Mesenchymal stem cell (in vitro differentiated cells and primary cell): ENCODE measurements around the gene HECTD2.
A peak's percentile ranks its signal among the peaks of the same experiment; 100 is the strongest.

ENCODE experiments used
- DNase-seq: peaks from one replicate; pipeline ENCODE4 v3.0.0-alpha.2; 2013
- H2AFZ ChIP-seq: one replicate; pipeline ENCODE4 v1.6.1; 2013; ENCODE audit warnings: low read depth, mild to moderate bottlenecking, control low read depth, inconsistent platforms, low read length, moderate library complexity
- H2AK5ac ChIP-seq: 2 replicates; pipeline ENCODE4 v1.6.1; 2013; ENCODE audit warnings: low read length, moderate library complexity, mild to moderate bottlenecking, inconsistent platforms; ENCODE audit not compliant: severe bottlenecking
- H2BK120ac ChIP-seq: one replicate; pipeline ENCODE4 v1.6.1; 2013; ENCODE audit warnings: low read depth, mild to moderate bottlenecking, inconsistent platforms, low read length, moderate library complexity
- H2BK12ac ChIP-seq, 2 experiments: one replicate each; pipeline ENCODE4 v1.6.1; 2013; ENCODE audit warnings: inconsistent platforms in 2 of 2, low read length in 2 of 2, mild to moderate bottlenecking in 2 of 2, moderate library complexity in 2 of 2, control low read depth in 1 of 2
- H2BK15ac ChIP-seq: one replicate; pipeline ENCODE4 v1.6.1; 2013; ENCODE audit warnings: mild to moderate bottlenecking, low read depth, inconsistent platforms; ENCODE audit not compliant: poor library complexity, severe bottlenecking
- H2BK5ac ChIP-seq: 2 replicates; pipeline ENCODE4 v1.6.1; 2013; ENCODE audit warnings: low read depth, mild to moderate bottlenecking, low read length, control low read depth, inconsistent platforms; ENCODE audit not compliant: poor library complexity, severe bottlenecking
- H3K14ac ChIP-seq, 2 experiments: one replicate each; pipeline ENCODE4 v1.6.1; 2013; ENCODE audit warnings: inconsistent platforms in 2 of 2, low read length in 2 of 2, control low read depth in 1 of 2, mild to moderate bottlenecking in 1 of 2, moderate library complexity in 1 of 2
- H3K18ac ChIP-seq, 2 experiments: one replicate each; pipeline ENCODE4 v1.6.1; 2013; ENCODE audit warnings: inconsistent platforms in 2 of 2, low read length in 2 of 2, control low read depth in 1 of 2, low read depth in 1 of 2, mild to moderate bottlenecking in 1 of 2
- H3K23ac ChIP-seq, 2 experiments: one replicate each; pipeline ENCODE4 v1.6.1; 2013; ENCODE audit warnings: inconsistent platforms in 2 of 2, low read length in 2 of 2, mild to moderate bottlenecking in 2 of 2, moderate library complexity in 2 of 2, control low read depth in 1 of 2
- H3K27ac ChIP-seq: 2 replicates; pipeline ENCODE4 v1.5.1; 2013; ENCODE audit warnings: mild to moderate bottlenecking, moderate library complexity, low read length, control low read depth, inconsistent platforms; ENCODE audit not compliant: poor library complexity, severe bottlenecking
- H3K27me3 ChIP-seq, 2 experiments: 2 replicates each; pipeline versions ENCODE4 v1.6.1 to v1.7.0; 2013; ENCODE audit warnings: low read length in 2 of 2, mild to moderate bottlenecking in 2 of 2, moderate library complexity in 2 of 2, control low read depth in 1 of 2, inconsistent platforms in 1 of 2; ENCODE audit not compliant: control insufficient read depth in 1 of 2, insufficient read depth in 1 of 2
- H3K36me3 ChIP-seq, 2 experiments: 2 replicates each; pipeline versions ENCODE4 v1.6.1 to v1.7.0; 2013; ENCODE audit warnings: low read length in 2 of 2, control low read depth in 1 of 2, inconsistent platforms in 1 of 2, low read depth in 1 of 2, mild to moderate bottlenecking in 1 of 2; ENCODE audit not compliant: insufficient read depth in 2 of 2, control insufficient read depth in 1 of 2
- H3K4ac ChIP-seq, 2 experiments: one replicate each; pipeline ENCODE4 v1.6.1; 2013; ENCODE audit warnings: inconsistent platforms in 2 of 2, low read length in 2 of 2, mild to moderate bottlenecking in 2 of 2, moderate library complexity in 2 of 2, control low read depth in 1 of 2, low read depth in 1 of 2
- H3K4me1 ChIP-seq: 2 replicates; pipeline ENCODE4 v1.6.1; 2013; ENCODE audit warnings: low read depth, low read length, control low read depth; ENCODE audit not compliant: control insufficient read depth, insufficient read depth
- H3K4me2 ChIP-seq: 2 replicates; pipeline ENCODE4 v1.6.1; 2013; ENCODE audit warnings: low read length, mild to moderate bottlenecking, inconsistent platforms; ENCODE audit not compliant: poor library complexity, severe bottlenecking
- H3K4me3 ChIP-seq, 2 experiments: 2 replicates each; pipeline versions ENCODE4 v1.5.1 to v1.7.0; 2013; ENCODE audit warnings: low read length in 2 of 2, mild to moderate bottlenecking in 2 of 2, control low read depth in 1 of 2, low read depth in 1 of 2; ENCODE audit not compliant: insufficient read depth in 1 of 2
- H3K79me1 ChIP-seq: replicated peaks from 2 replicates; pipeline ENCODE4 v1.6.1; 2013; ENCODE audit warnings: mild to moderate bottlenecking, control low read depth, low read length, inconsistent platforms; ENCODE audit not compliant: poor library complexity, severe bottlenecking
- H3K9ac ChIP-seq: 2 replicates; pipeline ENCODE4 v1.7.0; 2013; ENCODE audit warnings: mild to moderate bottlenecking, low read length, moderate library complexity
- H3K9me3 ChIP-seq: 2 replicates; pipeline ENCODE4 v1.7.0; 2013; ENCODE audit warnings: mild to moderate bottlenecking, low read length; ENCODE audit not compliant: control insufficient read depth
- H4K8ac ChIP-seq: one replicate; pipeline ENCODE4 v1.6.1; 2013; ENCODE audit warnings: inconsistent platforms, mild to moderate bottlenecking, low read length, moderate library complexity
- H4K91ac ChIP-seq: one replicate; pipeline ENCODE4 v1.6.1; 2013; ENCODE audit warnings: mild to moderate bottlenecking, low read length, inconsistent platforms
- WGBS: methylation state at CpG from one replicate; pipeline ENCODE4 v1.1.7; 2013; ENCODE audit warnings: mixed read lengths; 5-methylcytosine and 5-hydroxymethylcytosine counted together

HECTD2 gene

DNA sequence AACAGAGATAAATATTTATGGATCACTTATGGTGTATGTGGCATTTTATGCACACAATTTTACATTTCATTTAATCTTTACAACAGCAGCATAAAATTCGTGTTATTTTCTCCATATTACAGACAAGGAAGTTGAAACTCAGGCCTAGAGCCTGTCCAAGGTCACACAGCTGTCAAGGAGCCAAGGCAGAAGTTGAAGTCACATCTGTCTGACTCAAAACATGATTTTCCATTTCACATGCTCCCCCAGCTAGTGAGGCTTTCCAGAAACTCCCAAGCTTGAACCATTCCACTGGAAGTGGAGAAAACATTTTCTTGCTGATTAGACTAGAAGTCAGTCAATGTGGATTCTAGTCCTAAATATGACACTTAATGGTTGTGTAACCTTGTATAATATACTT lies 110.5 kb downstream of the HECTD2 start:
- no peak overlapping the region for H2AFZ ChIP-seq
- no peak overlapping the region for H3K4me3 ChIP-seq
- H2BK120ac ChIP-seq: no peak overlapping the region
- H3K9me3 ChIP-seq: peaks cover 15% of the 10 kb centered on the region
- H3K4me2 ChIP-seq: no peak overlapping the region
- H3K4me1 ChIP-seq: peaks cover 2% of the 10 kb centered on the region
- no peak overlapping the region for H2BK15ac ChIP-seq
- no peak overlapping the region for H2AK5ac ChIP-seq
- H3K79me1 ChIP-seq: no peaks in the 10 kb centered on the region
- no peak overlapping the region for H2BK5ac ChIP-seq
- H3K27me3 ChIP-seq: no peaks in the 10 kb centered on the region
- peaks cover 0 to 15% of the 10 kb centered on the region in 2 experiments for H3K36me3 ChIP-seq
- H3K4ac ChIP-seq: no peak overlapping the region
- no peak overlapping the region for H3K27ac ChIP-seq
- H2BK12ac ChIP-seq: no peak overlapping the region
- peak; percentile 32 for DNase-seq
- H3K9ac ChIP-seq: no peak overlapping the region
- H3K23ac ChIP-seq: no peak overlapping the region
- H3K18ac ChIP-seq: peak overlapping the region in 1 of 2 experiments; percentile 7
- no peak overlapping the region for H4K8ac ChIP-seq
- H3K14ac ChIP-seq: no peak overlapping the region
- WGBS: 60% methylated on average over 1 of the region's 1 CpG
- no peak overlapping the region for H4K91ac ChIP-seq

- Histone ChIP-seq H3K27me3 (no peaks in the 10 kb centered on the region), H3K27ac (no peak overlapping the region), H4K91ac (no peak overlapping the region), H2BK12ac (no peak overlapping the region), H2AFZ (no peak overlapping the region), H3K79me1 (no peaks in the 10 kb centered on the region), H3K36me3 (peaks cover 0 to 8% of the 10 kb centered on the region in 2 experiments), H3K9ac (no peak overlapping the region), H2BK15ac (no peak overlapping the region), H2BK120ac (no peak overlapping the region), H2AK5ac (no peak overlapping the region), H3K4me2 (no peak overlapping the region), H3K4me3 (no peak overlapping the region), H3K4me1 (peaks cover 2% of the 10 kb centered on the region), H3K23ac (no peak overlapping the region), H3K9me3 (peaks cover 11% of the 10 kb centered on the region), H3K4ac (no peak overlapping the region), H3K18ac (no peak overlapping the region), H4K8ac (no peak overlapping the region), H3K14ac (no peak overlapping the region), H2BK5ac (no peak overlapping the region)
- 100% methylated on average over 1 of the region's 1 CpG for WGBS
- DNase-seq: peak; percentile 47
Observed at GRCh38 chr10:91521439-91521838, 111.3 kb downstream of the HECTD2 start.

DNA sequence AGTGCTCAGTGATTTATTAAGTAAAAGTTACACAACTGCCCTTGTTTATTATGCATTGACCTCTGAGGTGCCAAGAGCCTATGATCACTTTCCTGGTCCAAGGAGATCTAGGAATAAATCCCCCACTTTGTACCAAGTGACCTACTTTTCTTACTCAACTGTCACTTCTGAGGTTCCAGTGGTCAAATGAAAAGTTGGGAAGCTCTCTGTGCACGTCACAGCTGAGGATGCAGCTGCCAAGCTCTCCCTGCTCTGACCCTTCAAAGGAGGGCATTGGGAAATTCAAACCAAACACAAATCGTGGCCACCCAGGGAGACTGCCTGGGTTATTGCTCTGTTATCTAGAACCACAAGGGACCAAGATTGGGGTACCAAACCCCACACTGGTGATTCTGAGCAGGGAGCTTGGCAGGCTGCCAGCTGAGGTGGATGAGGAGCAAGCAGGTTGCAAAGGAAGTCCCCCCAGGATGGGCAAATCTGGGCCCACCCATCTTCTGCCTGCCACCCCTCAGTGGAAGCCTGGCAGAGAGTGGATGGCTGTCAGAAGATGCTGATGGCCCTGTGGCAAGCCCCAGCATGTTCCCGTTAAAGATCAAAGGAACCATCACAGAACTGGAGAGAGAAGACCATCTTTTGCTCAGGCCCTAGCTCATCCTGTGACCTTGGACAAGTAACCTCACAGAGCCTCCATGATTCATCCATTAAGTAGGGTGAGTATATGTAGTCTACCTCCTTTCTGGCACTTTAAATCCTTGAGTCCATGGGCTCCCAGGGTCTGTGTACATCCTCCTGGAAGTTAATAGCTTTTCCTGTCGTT lies 116.0 kb downstream of the HECTD2 start:
- H3K18ac ChIP-seq: no peak overlapping the region
- no peak overlapping the region for H2AFZ ChIP-seq
- no peaks in the 10 kb centered on the region for H3K36me3 ChIP-seq
- H2BK120ac ChIP-seq: no peak overlapping the region
- 87% methylated on average over 4 of the region's 4 CpGs for WGBS
- H3K9ac ChIP-seq: no peak overlapping the region
- H3K14ac ChIP-seq: no peak overlapping the region
- H3K27ac ChIP-seq: no peak overlapping the region
- H2BK15ac ChIP-seq: no peak overlapping the region
- no peak overlapping the region for H4K91ac ChIP-seq
- DNase-seq: no peak
- peak overlapping the region; percentile 74 for H2AK5ac ChIP-seq
- H3K23ac ChIP-seq: no peak overlapping the region
- H3K4me1 ChIP-seq: peaks cover 4% of the 10 kb centered on the region
- no peak overlapping the region for H4K8ac ChIP-seq
- no peaks in the 10 kb centered on the region for H3K79me1 ChIP-seq
- H3K4me3 ChIP-seq: no peak overlapping the region
- no peaks in the 10 kb centered on the region for H3K27me3 ChIP-seq
- no peak overlapping the region for H2BK12ac ChIP-seq
- H3K4me2 ChIP-seq: no peak overlapping the region
- H3K4ac ChIP-seq: no peak overlapping the region
- no peaks in the 10 kb centered on the region for H3K9me3 ChIP-seq
- no peak overlapping the region for H2BK5ac ChIP-seq

- Histone ChIP-seq H3K9ac (no peak overlapping the region), H4K8ac (no peak overlapping the region), H3K27ac (no peak overlapping the region), H3K4me3 (no peak overlapping the region), H3K27me3 (no peaks in the 10 kb centered on the region), H4K91ac (no peak overlapping the region), H3K4me1 (peaks cover 4% of the 10 kb centered on the region), H3K4ac (no peak overlapping the region), H3K79me1 (no peaks in the 10 kb centered on the region), H2BK5ac (no peak overlapping the region), H3K4me2 (no peak overlapping the region), H3K9me3 (no peaks in the 10 kb centered on the region), H2BK120ac (no peak overlapping the region), H3K18ac (no peak overlapping the region), H3K23ac (no peak overlapping the region), H2BK12ac (no peak overlapping the region), H2AFZ (no peak overlapping the region), H3K14ac (no peak overlapping the region), H2BK15ac (no peak overlapping the region), H2AK5ac (no peak overlapping the region), H3K36me3 (no peaks in the 10 kb centered on the region)
- 91% methylated on average over 4 of the region's 4 CpGs for WGBS
- no peak for DNase-seq
Observed at GRCh38 chr10:91528080-91528479, 117.9 kb downstream of the HECTD2 start.
